GM21576 (cell line): ENCODE data around the gene DLD.
"Not testable (repeated sequence)": the region's sequence is repeated elsewhere in the genome, so short reads cannot be mapped to it uniquely, and the experiment has no call there.

ENCODE experiments used
- ATAC-seq: cut with Tn5 transposase; IDR thresholded peaks from one replicate; pipeline ENCODE4 v1.9.1; 2021; ENCODE audit warnings: mild to moderate bottlenecking, moderate library complexity; ENCODE audit not compliant: unreplicated experiment

DLD gene

GRCh38 chr7:107874111-107874510 is 16.9 kb upstream of the DLD start:
- ATAC-seq: no peak

DNA sequence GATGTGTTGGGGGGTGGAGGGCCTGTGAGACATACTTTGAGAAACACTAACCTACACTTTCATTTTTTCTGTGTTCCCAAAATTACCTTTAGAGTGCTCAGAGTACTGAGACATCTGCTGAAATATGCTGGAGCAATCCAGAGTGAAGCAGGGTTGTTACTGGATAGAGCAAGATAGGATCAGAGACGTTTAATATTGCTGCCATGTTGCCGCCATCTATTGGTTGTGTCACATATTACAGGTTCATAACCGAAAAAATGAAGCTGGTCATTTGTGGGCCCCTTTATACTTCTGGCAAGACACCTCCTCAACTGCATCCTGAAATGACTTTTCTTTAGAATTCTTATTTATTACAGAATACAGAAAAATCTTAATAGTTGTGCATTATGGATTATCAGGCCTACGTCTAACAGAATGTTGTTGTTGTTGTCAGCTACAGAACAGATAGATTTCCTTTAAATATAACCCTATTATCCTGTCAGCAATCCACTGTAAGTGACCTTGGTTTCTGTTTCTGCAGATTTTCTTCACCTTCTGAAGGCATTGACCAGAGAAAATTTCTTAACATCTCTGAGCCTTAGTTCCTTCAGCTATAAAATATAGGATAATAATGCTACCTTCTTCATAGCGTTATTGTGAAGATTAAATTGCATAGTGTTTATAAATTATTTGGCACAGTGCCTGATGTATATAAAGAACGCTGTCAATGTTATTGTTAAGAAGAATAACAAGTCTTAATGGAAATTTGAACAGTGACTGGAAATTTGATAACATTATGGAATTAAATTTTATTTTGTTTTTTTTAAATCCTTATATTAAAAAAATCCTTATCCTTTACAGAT is 16.2 kb upstream of the DLD start:
- ATAC-seq: peak; percentile 76

DNA sequence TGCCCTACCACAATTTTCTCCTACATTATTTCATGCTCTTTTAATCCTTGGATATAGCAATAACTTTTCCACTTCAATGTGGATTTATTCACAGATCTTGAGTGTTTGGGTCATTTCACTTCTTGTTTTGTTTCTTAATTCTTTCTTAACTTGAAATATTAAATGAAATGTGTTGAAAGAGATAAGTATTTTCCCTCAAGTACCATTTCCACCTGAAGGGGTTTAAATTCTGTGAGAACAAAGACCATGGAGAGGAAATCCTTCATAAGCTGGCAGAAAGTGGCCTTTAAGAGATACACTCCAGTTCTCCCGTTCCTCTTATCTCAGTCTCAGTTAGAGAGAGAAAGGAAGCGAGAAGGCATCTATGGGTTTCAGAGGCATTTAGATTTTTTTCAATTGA is 14.1 kb upstream of the DLD start:
- no peak for ATAC-seq

DNA sequence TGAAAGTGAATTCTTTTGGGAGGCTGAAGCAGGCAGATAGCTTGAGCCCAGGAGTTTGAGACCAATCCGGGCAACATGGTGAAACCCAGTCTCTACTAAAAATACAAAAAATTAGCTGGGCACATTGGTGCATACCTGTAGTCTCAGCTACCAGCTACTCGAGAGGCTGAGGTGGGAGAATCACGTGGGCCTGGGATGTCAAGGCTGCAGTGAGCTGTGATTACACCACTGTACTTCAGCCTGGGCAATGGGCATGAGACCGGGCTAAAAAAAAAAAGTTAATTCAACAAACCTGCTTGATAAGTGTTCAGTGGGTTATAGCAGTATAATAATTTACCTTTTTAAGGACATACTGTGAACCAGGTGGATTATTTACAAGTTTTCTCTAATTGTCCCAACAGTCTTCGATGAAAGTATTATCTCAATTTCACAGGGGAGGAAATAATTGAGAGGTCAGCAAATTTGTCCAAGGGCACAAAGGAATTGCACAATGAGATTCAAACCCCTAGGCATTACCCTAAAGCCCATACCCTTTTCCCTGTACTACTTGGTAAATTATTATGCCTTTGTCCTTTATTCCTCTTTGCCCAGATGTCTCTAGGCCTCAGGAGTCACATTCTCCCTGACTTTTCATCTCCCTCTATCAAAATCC is 13.1 kb upstream of the DLD start:
- no peak for ATAC-seq

- no peak for ATAC-seq
These were observed 12.3 kb upstream of the DLD start for GRCh38 chr7:107878636-107879035.

- ATAC-seq: peak; percentile 76
These were observed 11.5 kb upstream of the DLD start for GRCh38 chr7:107879400-107880035.

DNA sequence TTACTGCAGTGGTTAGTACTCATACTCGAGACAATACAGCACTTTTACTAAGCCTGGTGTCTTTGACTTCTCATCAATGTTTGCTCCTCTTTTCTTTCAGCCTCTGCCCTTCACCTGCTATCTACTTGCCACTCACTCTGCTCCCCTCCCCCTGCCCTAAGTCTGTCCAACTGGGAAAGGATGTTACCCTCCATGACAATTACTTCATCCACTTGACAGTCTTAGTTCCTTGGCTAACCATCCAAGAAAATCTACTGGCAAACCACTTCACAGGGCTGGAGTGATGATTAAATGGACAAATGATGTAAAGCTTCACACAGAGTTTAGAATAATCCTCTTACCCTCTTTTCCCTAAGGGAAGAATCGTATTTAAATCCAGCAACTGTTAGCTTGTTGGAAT is 8.2 kb upstream of the DLD start:
- no peak for ATAC-seq

- no peak for ATAC-seq
These were observed 6.7 kb upstream of the DLD start for GRCh38 chr7:107884066-107884818.

GRCh38 chr7:107887827-107888226 is 3.2 kb upstream of the DLD start:
- not testable (repeated sequence) for ATAC-seq

DNA sequence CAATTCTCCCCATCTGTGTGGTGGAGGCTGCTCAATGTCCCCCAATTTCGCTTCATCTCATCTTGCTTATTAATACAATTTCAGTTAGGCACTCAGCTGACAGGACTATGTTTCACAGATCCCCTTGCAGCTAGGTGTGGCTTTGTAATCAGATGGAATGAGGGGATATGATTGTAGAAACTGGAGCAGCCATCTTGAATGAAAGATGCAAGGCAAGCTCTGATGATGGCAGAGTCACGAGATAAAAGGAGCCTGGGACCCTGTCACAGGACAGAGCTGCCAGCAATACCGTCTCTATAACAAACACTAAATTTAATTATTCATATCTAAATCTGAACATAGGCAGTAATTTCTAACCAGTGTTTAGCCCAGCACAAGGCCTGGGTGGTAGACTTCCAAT is 991 bp upstream of the DLD start:
- no peak for ATAC-seq

- peak; percentile 5 for ATAC-seq
These were observed 456 bp upstream of the DLD start for GRCh38 chr7:107890493-107890961.

GRCh38 chr7:107891636-107892366 is 818 bp downstream of the DLD start:
- peak; percentile 16 for ATAC-seq

DNA sequence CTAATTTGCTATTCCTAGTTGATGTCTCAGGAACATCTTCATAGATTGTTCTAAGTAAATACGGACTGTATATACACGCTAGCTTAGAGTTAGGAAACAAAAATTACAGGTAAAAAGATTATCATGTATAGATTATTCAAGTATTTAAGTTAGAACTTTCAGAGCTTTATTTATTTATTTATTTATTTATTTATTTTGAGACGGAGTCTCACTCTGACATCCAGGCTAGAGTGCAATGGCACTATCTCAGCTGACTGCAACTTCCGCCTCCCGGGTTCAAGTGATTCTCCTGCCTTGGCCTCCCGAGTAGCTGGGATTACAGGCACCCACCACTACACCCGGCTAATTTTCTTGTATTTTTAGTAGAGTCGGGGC is 1.4 kb downstream of the DLD start:
- ATAC-seq: not testable (repeated sequence)

- no peak for ATAC-seq
These were observed 8.1 kb downstream of the DLD start for GRCh38 chr7:107898997-107899594.

- no peak for ATAC-seq
These were observed 9.6 kb downstream of the DLD start for GRCh38 chr7:107900496-107901015.

- no peak for ATAC-seq
These were observed 11.4 kb downstream of the DLD start for GRCh38 chr7:107902381-107902780.

DNA sequence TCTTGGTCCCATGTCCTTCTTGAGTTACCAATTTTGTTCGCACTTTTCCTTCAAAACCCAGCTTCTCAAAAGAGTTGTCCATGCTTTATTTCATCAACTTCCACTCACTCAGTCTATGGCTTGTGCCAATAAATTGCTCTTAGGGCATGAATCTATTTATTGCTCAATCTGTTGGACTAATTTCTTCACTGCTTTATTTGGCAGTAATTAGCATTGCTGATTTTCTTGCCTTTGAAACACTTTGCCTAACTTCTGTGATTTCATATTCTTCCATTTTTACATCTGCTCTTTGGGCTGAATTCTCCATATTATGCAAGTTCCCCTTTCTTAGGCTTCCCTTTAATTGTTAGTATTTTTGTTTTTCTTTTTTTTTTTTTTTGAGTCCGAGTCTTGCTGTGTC is 16.8 kb downstream of the DLD start:
- no peak for ATAC-seq

- ATAC-seq: no peak
These were observed 18.5 kb downstream of the DLD start for GRCh38 chr7:107909445-107909844.

DNA sequence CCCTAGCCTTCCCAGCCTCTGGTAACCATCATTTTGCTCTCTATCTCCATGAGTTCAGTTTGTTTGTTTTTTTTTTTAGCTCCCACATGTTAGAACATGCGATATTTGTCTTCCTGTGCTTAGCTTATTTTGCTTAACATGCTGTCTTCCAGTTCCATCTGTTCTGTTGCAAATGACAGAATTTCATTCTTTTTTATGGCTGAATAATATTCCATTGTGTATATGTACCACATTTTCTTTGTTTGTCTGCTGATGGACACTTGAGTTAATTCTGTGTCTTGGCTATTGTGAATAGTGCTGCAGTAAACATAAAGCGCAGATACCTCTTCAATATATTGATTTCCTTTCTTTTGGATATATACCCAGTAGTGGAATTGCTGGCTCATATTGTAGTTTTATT is 21.0 kb downstream of the DLD start:
- ATAC-seq: no peak

DNA sequence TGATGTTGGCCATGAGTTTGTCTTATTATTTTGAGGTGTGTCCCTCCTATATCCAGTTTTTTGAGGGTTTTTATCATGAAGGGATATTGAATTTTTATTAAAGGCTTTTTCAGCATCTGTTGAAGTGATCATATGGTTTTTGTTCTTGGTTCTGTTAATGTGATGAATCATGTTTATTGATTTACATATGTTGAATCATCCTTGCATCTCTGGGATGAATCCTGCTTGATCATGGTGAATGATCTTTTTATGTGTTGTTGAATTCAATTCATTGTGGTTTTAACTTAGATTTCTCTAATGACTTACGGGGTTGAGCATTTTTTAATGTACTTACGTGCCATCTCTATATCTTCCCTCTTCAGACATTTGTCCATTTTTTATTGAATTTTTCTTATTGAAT is 22.9 kb downstream of the DLD start:
- no peak for ATAC-seq
